ENCODE measurements around the gene NLRP3.

GRCh38 chr1:247370786-247371732 lies 44.9 kb upstream of the NLRP3 start:
- TF ChIP-seq CTCF (IDR thresholded peaks at IDR 0.05) (no peak), EZH2 (IDR thresholded peaks at IDR 0.05; ENCODE audit: borderline replicate concordance, insufficient read depth, low read depth, low read length, poor library complexity, severe bottlenecking) (no peak)
